CD4-positive, alpha-beta T cell treated with Interleukin-2 at 100 ng/mL for 4 hours (primary cell): ENCODE measurements around the gene LRP1.

Experiments
- DNase-seq: peaks from one replicate; pipeline ENCODE4 v3.0.0-alpha.2; 2020; ENCODE audit warnings: low spot score

LRP1 gene

GRCh38 chr12:57254506-57255280 lies 126.4 kb downstream of the LRP1 start:
- no peak for DNase-seq

- DNase-seq, result no peak
Measured at GRCh38 chr12:57255916-57256315, 127.6 kb downstream of the LRP1 start.

GRCh38 chr12:57258977-57259970 lies 131.0 kb downstream of the LRP1 start:
- no peak for DNase-seq

DNA sequence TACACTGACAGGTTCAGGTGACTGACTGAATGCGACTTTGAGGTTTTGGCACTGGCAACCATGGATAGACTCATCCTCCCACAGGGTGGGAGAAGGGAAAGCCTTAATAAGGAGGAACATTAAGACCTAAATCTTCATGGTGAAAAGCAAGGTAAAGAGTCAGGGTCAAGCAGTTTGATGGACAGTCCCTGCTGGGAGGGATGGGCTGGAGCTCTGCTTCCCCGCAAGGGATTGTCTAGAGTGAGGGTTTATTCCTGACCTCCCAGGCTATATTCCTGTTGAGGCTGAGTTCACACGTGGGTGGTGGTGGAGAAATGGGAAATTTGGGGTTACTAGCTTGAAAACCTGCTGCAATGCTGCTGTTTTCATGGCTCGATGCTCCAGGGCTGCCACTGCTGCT lies 132.1 kb downstream of the LRP1 start:
- no peak for DNase-seq

GRCh38 chr12:57261428-57261865 lies 133.2 kb downstream of the LRP1 start:
- DNase-seq, result no peak

- no peak for DNase-seq
Measured at GRCh38 chr12:57262126-57262822, 134.0 kb downstream of the LRP1 start.
